Tongue (tissue), 2 donors: ENCODE results near the gene ENTPD7. TPM values are rescaled to one million over a fixed set of nuclear protein-coding genes. Genes with fewer than 3 reads are reported as not detected.
"Not testable (repeated sequence)": the region's sequence is repeated elsewhere in the genome, so short reads cannot be mapped to it uniquely, and the experiment has no call there.

Source experiments
- DNase-seq: peaks from one replicate; pipeline ENCODE4 v3.0.0-alpha.2; 2015
- total RNA-seq: library from RNA; depleted of rRNA; stranded (reverse); fragments of >200 nt; gene quantifications from one replicate; pipeline ENCODE4 v1.2.3, GENCODE V29; 2014

Gene ENTPD7
- total RNA-seq, 1 donor from 2014 or later = 9.7 TPM

GRCh38 chr10:99693933-99694583 lies 34.7 kb downstream of the ENTPD7 start:
- no peak for DNase-seq

GRCh38 chr10:99695761-99696160 lies 36.5 kb downstream of the ENTPD7 start:
- no peak for DNase-seq

DNA sequence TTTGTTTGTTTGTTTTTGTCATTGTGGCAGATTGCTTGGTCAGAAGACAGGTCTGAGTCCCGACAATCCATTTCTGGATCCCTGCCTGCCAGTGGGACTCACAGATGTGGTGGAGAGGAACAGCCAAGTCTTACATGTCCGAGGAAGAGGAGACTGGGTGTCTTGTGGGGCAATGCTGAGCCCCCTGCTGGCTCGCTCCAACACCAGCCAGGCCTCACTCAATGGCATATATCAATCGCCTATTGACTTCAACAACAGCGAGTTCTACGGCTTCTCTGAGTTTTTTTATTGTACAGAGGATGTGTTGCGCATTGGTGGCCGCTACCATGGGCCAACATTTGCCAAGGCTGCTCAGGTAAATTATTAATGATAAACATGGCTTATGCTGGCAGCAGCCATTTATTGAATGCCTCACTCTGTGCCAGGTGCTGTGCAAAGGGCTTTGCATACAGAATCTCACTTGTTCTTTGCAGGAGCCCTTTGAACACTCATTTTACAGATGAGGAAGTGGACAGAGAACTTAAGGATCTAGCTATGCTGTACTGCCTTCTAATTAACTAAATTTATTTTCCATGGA lies 39.3 kb downstream of the ENTPD7 start:
- no peak for DNase-seq

GRCh38 chr10:99700649-99701048 lies 41.3 kb downstream of the ENTPD7 start:
- peak; percentile 7 for DNase-seq

GRCh38 chr10:99708428-99709012 lies 49.2 kb downstream of the ENTPD7 start:
- DNase-seq = no peak

DNA sequence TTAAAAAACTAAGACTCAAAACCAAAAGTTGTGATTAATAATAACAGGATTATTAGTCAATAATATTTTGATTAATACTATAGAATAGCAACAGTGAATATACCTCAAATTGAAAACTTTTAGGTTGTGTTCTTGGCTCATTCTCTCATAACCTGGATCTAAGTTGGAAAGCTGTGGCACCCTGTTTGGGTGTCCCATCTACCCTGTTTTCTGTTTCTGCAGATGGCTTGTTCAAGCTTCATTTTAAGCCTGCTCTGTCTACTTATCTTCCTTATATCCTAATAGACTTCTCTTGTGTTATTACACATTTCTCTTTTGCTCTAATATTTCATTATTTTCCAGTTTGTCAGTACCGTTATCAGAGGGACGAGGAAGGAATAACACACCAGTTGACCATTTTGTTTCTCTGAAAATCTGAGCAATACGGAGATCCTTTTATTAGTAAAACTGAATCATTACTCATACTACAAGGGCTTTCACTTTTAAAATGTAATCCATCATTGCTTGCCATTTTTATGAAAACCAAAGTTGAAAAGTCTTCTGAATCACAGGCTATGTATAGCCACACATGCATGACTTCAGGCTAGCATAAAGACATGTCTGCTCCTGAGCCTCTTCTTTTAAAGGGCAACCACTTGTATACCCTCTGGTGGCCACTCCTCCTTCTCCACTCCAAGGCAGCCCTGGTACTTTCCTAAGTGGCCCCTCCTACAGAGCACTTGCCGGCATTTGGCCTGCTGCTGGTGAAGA lies 50.3 kb downstream of the ENTPD7 start:
- DNase-seq = peak; percentile 15

DNA sequence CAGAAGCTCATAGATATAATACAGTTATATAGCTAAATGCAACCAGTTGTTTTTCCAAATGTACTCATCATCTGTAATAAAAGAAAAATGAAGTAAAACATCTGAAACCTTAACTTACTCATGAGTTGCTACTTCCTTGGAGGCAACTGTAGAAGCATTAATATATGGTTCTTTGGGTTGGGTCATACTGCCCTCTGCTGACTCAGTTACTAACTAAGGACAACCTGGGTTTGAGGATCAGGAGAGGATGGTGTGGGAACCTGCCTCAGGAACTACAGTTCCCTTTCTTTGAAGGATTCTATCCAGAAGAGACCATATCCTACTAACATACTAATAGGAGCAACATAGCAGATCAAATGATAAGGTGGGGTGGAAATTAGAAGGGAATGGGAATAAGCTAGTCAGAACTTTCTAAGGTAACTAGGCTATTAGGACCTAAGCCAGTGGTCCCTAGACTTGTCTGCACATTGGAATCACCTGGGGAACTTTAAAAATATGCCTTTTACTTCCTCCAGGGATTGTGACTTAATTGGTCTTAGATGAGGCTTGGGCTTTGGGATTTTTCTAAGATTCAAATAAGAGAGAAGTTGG lies 51.9 kb downstream of the ENTPD7 start:
- DNase-seq = peak; percentile 73

GRCh38 chr10:99714446-99714845 lies 55.1 kb downstream of the ENTPD7 start:
- DNase-seq = no peak

DNA sequence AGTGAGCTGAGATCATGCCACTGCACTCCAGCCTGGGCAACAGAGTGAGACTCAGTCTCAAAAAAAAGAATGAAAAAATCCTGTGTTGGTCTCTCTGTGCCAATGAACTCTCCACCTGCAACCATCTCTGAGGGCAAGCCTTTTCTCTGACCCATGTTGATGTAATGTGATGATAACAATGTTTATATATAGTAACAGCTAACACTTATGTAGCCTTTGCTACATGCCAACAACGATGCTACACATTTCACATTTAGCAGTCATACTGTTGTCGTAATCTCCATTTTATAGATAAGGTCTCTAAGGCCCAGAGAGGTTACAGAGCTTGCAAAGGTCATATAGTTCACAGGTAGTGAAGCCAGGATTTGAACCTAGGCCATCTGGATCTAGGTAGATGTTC lies 61.1 kb downstream of the ENTPD7 start:
- DNase-seq = no peak

GRCh38 chr10:99730026-99730425 lies 70.7 kb downstream of the ENTPD7 start:
- no peak for DNase-seq

DNA sequence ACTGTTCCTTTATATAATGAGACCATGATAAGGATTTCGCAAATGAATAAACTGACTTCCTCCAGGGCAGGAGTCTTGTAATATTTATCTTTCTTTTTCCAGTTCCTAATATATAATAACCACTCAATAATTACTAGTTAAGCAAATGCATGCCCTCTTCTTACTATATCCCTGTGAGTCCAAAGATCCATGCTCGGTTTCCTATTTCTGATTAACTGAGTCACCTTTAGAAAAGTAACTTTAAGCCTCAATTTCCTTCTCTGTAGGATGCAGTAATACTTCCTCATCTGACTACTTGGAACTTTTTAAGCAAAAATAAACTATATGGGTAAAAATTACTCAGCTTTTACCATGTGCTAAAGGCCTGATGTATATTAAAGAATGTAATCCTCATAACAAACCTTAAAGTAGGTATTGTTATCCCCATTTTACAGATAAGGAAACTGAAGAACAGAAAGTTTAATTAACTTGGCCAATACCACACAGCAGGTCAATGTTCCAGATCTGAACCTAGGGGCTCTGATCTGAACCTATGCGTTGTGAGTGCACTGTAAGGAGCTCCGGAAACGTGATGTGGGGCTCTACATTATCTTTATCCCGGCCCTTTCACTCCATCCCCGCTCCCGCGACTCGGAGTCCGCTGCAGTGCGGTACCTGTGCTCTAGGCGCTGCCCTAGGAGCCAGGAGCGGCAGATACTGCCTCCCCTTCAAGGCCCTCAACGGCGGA lies 72.2 kb downstream of the ENTPD7 start:
- DNase-seq = no peak

- DNase-seq = peak; percentile 99
Observed at GRCh38 chr10:99732033-99732842, 72.9 kb downstream of the ENTPD7 start, which contains the start of the genes COX15 and CUTC. COX15 (minus strand) TSS chr10:99732127; CDS start chr10:99732049, 78 bp downstream. CUTC (plus strand) TSS chr10:99732234; CDS start chr10:99732349, 115 bp downstream.

- peak; percentile 36 for DNase-seq
Observed at GRCh38 chr10:99733366-99733765, 74.1 kb downstream of the ENTPD7 start.

- DNase-seq = not testable (repeated sequence)
Observed at GRCh38 chr10:99734111-99734510, 74.8 kb downstream of the ENTPD7 start.

DNA sequence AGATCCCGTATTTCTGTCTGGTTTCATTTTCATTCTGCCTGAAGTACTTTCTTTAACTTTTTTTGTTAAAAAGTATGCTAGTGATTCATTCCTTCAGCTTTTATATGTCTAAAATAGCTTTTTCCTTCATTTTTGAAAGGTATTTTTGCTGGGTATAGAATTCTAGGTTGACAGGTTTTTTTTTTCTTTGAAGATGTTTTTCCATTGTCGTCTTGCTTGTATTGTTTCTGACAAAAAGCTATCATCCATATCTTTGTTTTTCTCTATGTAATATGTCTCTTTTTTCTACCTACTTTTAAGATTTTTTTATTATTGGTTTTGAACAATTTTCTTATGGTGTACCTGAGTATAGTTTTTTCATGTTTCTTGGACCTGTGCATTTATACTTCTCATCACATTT lies 81.0 kb downstream of the ENTPD7 start:
- no peak for DNase-seq

- no peak for DNase-seq
Observed at GRCh38 chr10:99740933-99741559, 81.7 kb downstream of the ENTPD7 start.

- DNase-seq = no peak
Observed at GRCh38 chr10:99742254-99742653, 82.9 kb downstream of the ENTPD7 start.

DNA sequence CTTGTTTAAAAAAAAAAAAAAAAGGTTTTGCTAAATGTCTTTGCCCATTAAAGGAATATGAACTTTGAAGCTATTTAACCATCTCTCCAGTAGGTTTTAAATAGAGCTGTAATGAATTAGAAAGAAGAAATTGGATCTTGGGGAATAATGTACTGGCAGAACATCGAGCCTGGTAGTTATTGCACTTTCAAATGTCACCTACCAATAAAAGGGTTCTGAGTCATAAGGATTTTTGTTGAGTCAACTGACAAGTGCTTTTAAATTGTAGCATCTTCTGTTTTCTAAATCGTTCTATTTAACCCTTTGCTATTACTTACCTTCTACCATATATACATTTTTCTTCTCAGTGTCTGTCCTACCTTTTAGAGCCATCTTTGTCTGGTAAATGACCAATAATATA lies 83.4 kb downstream of the ENTPD7 start:
- DNase-seq = no peak

DNA sequence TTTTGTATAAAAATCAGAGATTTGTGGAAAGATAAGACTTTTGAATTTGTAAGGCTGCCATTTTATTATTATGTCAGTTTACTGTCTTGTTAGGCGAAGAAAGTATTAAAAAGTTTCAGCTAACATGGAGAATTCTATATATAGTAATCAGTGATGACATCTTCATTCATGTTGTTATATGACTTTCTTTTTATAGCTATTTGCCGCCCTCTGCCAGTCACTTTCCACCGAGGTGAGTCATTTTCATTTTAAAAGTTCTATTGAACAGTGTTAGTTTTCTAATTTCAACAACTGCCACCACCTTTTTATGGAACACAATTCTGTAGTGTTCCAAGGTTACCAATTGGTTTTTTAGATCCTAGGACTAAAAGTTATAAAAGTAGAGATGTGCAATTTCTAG lies 84.5 kb downstream of the ENTPD7 start:
- no peak for DNase-seq

- DNase-seq = not testable (repeated sequence)
Observed at GRCh38 chr10:99746166-99746565, 86.9 kb downstream of the ENTPD7 start.
